ENCODE results near the gene MPRIP.

Gene MPRIP

GRCh38 chr17:17051380-17051779 is 9.1 kb downstream of the MPRIP start:
- Histone ChIP-seq H3K79me2 (ENCODE audit: control insufficient read depth, insufficient read depth, low read length, poor library complexity) (peaks cover 26% of the 10 kb centered on the region), H3K4me1 (ENCODE audit: control insufficient read depth in 1 of 2, insufficient read depth in 2 of 2, low read length in 2 of 2) (peaks cover 6 to 25% of the 10 kb centered on the region in 2 experiments), H3K4ac (ENCODE audit: low read depth, low read length) (peak overlapping the region; percentile 90), H3K36me3 (ENCODE audit: control insufficient read depth in 1 of 2, insufficient read depth in 2 of 2, low read length in 2 of 2) (peaks cover 8 to 11% of the 10 kb centered on the region in 2 experiments), H4K8ac (ENCODE audit: low read depth, low read length) (no peak overlapping the region), H3K23ac (ENCODE audit: low read length) (no peak overlapping the region), H3K9ac (ENCODE audit: low read length) (no peak overlapping the region), H2BK5ac (ENCODE audit: low read depth, low read length, poor library complexity) (no peak overlapping the region), H3K4me2 (ENCODE audit: low read length) (no peak overlapping the region), H2BK120ac (ENCODE audit: insufficient read depth, low read length, poor library complexity) (no peak overlapping the region), H2BK12ac (ENCODE audit: low read length) (no peak overlapping the region), H4K91ac (ENCODE audit: low read depth, low read length) (no peak overlapping the region), H4K12ac (ENCODE audit: low read depth, low read length) (no peak overlapping the region), H3K14ac (ENCODE audit: low read length) (no peak overlapping the region), H3K79me1 (ENCODE audit: low read length) (no peaks in the 10 kb centered on the region), H3K18ac (ENCODE audit: low read length) (no peak overlapping the region), H2AFZ (ENCODE audit: insufficient read depth, low read length, poor library complexity) (no peak overlapping the region), H3K9me3 (ENCODE audit: insufficient read depth, low read depth, low read length) (peaks cover 1% of the 10 kb centered on the region), H3K27me3 (ENCODE audit: insufficient read depth, low read length) (no peaks in the 10 kb centered on the region), H2AK5ac (ENCODE audit: low read length) (no peak overlapping the region), H3K4me3 (ENCODE audit: low read depth, low read length) (no peak overlapping the region), H3K27ac (ENCODE audit: low read depth, low read length) (no peak overlapping the region)
- DNase-seq, result no peak
- WGBS (ENCODE audit: extremely low coverage, insufficient coverage, insufficient read length), result no CpG with 5 or more reads among the region's 6 CpGs

GRCh38 chr17:17051791-17052461 is 9.7 kb downstream of the MPRIP start:
- H3K4me3 ChIP-seq (ENCODE audit: low read depth, low read length), result no peak overlapping the region
- no peak overlapping the region for H4K8ac ChIP-seq (ENCODE audit: low read depth, low read length)

GRCh38 chr17:17052462-17053221 is 10.4 kb downstream of the MPRIP start:
- H3K4me1 ChIP-seq (ENCODE audit: control insufficient read depth in 1 of 2, insufficient read depth in 2 of 2, low read length in 2 of 2), result peaks cover 8 to 25% of the 10 kb centered on the region in 2 experiments
- H2BK5ac ChIP-seq (ENCODE audit: low read depth, low read length, poor library complexity), result no peak overlapping the region
- H4K8ac ChIP-seq (ENCODE audit: low read depth, low read length), result no peak overlapping the region
- H2AFZ ChIP-seq (ENCODE audit: insufficient read depth, low read length, poor library complexity), result no peak overlapping the region
- no peak for DNase-seq
- H3K4me2 ChIP-seq (ENCODE audit: low read length), result no peak overlapping the region
- H3K79me2 ChIP-seq (ENCODE audit: control insufficient read depth, insufficient read depth, low read length, poor library complexity), result peaks cover 26% of the 10 kb centered on the region
- H4K12ac ChIP-seq (ENCODE audit: low read depth, low read length), result no peak overlapping the region
- no peak overlapping the region for H3K14ac ChIP-seq (ENCODE audit: low read length)
- H3K4me3 ChIP-seq (ENCODE audit: low read depth, low read length), result no peak overlapping the region
- H3K23ac ChIP-seq (ENCODE audit: low read length), result no peak overlapping the region
- no peak overlapping the region for H2BK12ac ChIP-seq (ENCODE audit: low read length)
- no peak overlapping the region for H2AK5ac ChIP-seq (ENCODE audit: low read length)
- no CpG with 5 or more reads among the region's 14 CpGs for WGBS (ENCODE audit: extremely low coverage, insufficient coverage, insufficient read length)
- H3K27me3 ChIP-seq (ENCODE audit: insufficient read depth, low read length), result no peaks in the 10 kb centered on the region
- H3K9me3 ChIP-seq (ENCODE audit: insufficient read depth, low read depth, low read length), result peaks cover 1% of the 10 kb centered on the region
- no peak overlapping the region for H3K9ac ChIP-seq (ENCODE audit: low read length)
- H3K27ac ChIP-seq (ENCODE audit: low read depth, low read length), result no peak overlapping the region
- peak overlapping the region; percentile 7 for H3K18ac ChIP-seq (ENCODE audit: low read length)
- H2BK120ac ChIP-seq (ENCODE audit: insufficient read depth, low read length, poor library complexity), result no peak overlapping the region
- H3K79me1 ChIP-seq (ENCODE audit: low read length), result no peaks in the 10 kb centered on the region
- H4K91ac ChIP-seq (ENCODE audit: low read depth, low read length), result no peak overlapping the region
- H3K4ac ChIP-seq (ENCODE audit: low read depth, low read length), result peak overlapping the region; percentile 74
- H3K36me3 ChIP-seq (ENCODE audit: control insufficient read depth in 1 of 2, insufficient read depth in 2 of 2, low read length in 2 of 2), result peaks cover 14 to 18% of the 10 kb centered on the region in 2 experiments

More at GRCh38 chr17:17051791-17052461, 9.7 kb downstream of the MPRIP start:
- H3K27ac ChIP-seq (ENCODE audit: low read depth, low read length), result no peak overlapping the region
- H3K14ac ChIP-seq (ENCODE audit: low read length), result no peak overlapping the region
- peaks cover 26% of the 10 kb centered on the region for H3K79me2 ChIP-seq (ENCODE audit: control insufficient read depth, insufficient read depth, low read length, poor library complexity)
- H2BK12ac ChIP-seq (ENCODE audit: low read length), result no peak overlapping the region
- H3K4me2 ChIP-seq (ENCODE audit: low read length), result no peak overlapping the region
- peaks cover 7 to 25% of the 10 kb centered on the region in 2 experiments for H3K4me1 ChIP-seq (ENCODE audit: control insufficient read depth in 1 of 2, insufficient read depth in 2 of 2, low read length in 2 of 2)
- no peaks in the 10 kb centered on the region for H3K79me1 ChIP-seq (ENCODE audit: low read length)
- H3K9ac ChIP-seq (ENCODE audit: low read length), result no peak overlapping the region
- no peaks in the 10 kb centered on the region for H3K27me3 ChIP-seq (ENCODE audit: insufficient read depth, low read length)
- no peak overlapping the region for H2AFZ ChIP-seq (ENCODE audit: insufficient read depth, low read length, poor library complexity)
- no CpG with 5 or more reads among the region's 10 CpGs for WGBS (ENCODE audit: extremely low coverage, insufficient coverage, insufficient read length)
- no peak overlapping the region for H2AK5ac ChIP-seq (ENCODE audit: low read length)
- no peak for DNase-seq
- H4K91ac ChIP-seq (ENCODE audit: low read depth, low read length), result no peak overlapping the region
- H2BK120ac ChIP-seq (ENCODE audit: insufficient read depth, low read length, poor library complexity), result no peak overlapping the region
- peak overlapping the region; percentile 74 for H3K4ac ChIP-seq (ENCODE audit: low read depth, low read length)
- peaks cover 1% of the 10 kb centered on the region for H3K9me3 ChIP-seq (ENCODE audit: insufficient read depth, low read depth, low read length)
- H3K18ac ChIP-seq (ENCODE audit: low read length), result no peak overlapping the region
- H3K36me3 ChIP-seq (ENCODE audit: control insufficient read depth in 1 of 2, insufficient read depth in 2 of 2, low read length in 2 of 2), result peaks cover 8 to 13% of the 10 kb centered on the region in 2 experiments
- H3K23ac ChIP-seq (ENCODE audit: low read length), result no peak overlapping the region
- H2BK5ac ChIP-seq (ENCODE audit: low read depth, low read length, poor library complexity), result no peak overlapping the region
- no peak overlapping the region for H4K12ac ChIP-seq (ENCODE audit: low read depth, low read length)

- Histone ChIP-seq H2BK12ac (ENCODE audit: low read length) (no peak overlapping the region), H3K36me3 (ENCODE audit: control insufficient read depth in 1 of 2, insufficient read depth in 2 of 2, low read length in 2 of 2) (peaks cover 22 to 25% of the 10 kb centered on the region in 2 experiments), H2AFZ (ENCODE audit: insufficient read depth, low read length, poor library complexity) (no peak overlapping the region), H3K18ac (ENCODE audit: low read length) (no peak overlapping the region), H3K27ac (ENCODE audit: low read depth, low read length) (no peak overlapping the region), H3K4me3 (ENCODE audit: low read depth, low read length) (no peak overlapping the region), H2BK5ac (ENCODE audit: low read depth, low read length, poor library complexity) (no peak overlapping the region), H3K4ac (ENCODE audit: low read depth, low read length) (peak overlapping the region; percentile 7), H3K4me2 (ENCODE audit: low read length) (no peak overlapping the region), H3K23ac (ENCODE audit: low read length) (no peak overlapping the region), H2BK120ac (ENCODE audit: insufficient read depth, low read length, poor library complexity) (no peak overlapping the region), H3K27me3 (ENCODE audit: insufficient read depth, low read length) (no peaks in the 10 kb centered on the region), H3K79me2 (ENCODE audit: control insufficient read depth, insufficient read depth, low read length, poor library complexity) (peaks cover 22% of the 10 kb centered on the region), H2AK5ac (ENCODE audit: low read length) (no peak overlapping the region), H3K4me1 (ENCODE audit: control insufficient read depth in 1 of 2, insufficient read depth in 2 of 2, low read length in 2 of 2) (peaks cover 8 to 25% of the 10 kb centered on the region in 2 experiments), H3K9ac (ENCODE audit: low read length) (no peak overlapping the region), H3K9me3 (ENCODE audit: insufficient read depth, low read depth, low read length) (peaks cover 3% of the 10 kb centered on the region), H4K8ac (ENCODE audit: low read depth, low read length) (no peak overlapping the region), H4K91ac (ENCODE audit: low read depth, low read length) (no peak overlapping the region), H4K12ac (ENCODE audit: low read depth, low read length) (no peak overlapping the region), H3K79me1 (ENCODE audit: low read length) (no peaks in the 10 kb centered on the region), H3K14ac (ENCODE audit: low read length) (no peak overlapping the region)
- no CpG with 5 or more reads among the region's 8 CpGs for whole genome bisulfite sequencing (ENCODE audit: extremely low coverage, insufficient coverage, insufficient read length)
- no peak for DNase-seq
These were observed 11.5 kb downstream of the MPRIP start for GRCh38 chr17:17053446-17054379.

All from trophoblast cell (in vitro differentiated cells and primary cell).